Prostate gland (tissue), 2 donors: ENCODE data around the gene MMP17.

ENCODE experiments used
- POLR2A ChIP-seq: fragments of 450-650 bp; IDR thresholded peaks from one replicate; pipeline ENCODE4 v1.6.1; 2016; ENCODE audit warnings: antibody characterized with exemption, mild to moderate bottlenecking
- POLR2AphosphoS5 ChIP-seq: sonication (generic); formaldehyde crosslinking; IDR thresholded peaks from one replicate; pipeline ENCODE4 v1.6.1; 2017; ENCODE audit warnings: antibody characterized with exemption
- TF ChIP-seq, protein P1 (sequence below), 4 experiments: fragments of 200-600 bp in 2 of 4; fragments of 450-650 bp in 2 of 4; sonication (generic) in 2 of 4; IDR thresholded peaks; 1 replicate in 3 of 4; 2 replicates in 1 of 4; pipeline ENCODE4 v1.5.1; 2016 to 2019; ENCODE audit warnings: antibody characterized with exemption in 4 of 4, mild to moderate bottlenecking in 2 of 4, moderate library complexity in 2 of 4

DNA sequence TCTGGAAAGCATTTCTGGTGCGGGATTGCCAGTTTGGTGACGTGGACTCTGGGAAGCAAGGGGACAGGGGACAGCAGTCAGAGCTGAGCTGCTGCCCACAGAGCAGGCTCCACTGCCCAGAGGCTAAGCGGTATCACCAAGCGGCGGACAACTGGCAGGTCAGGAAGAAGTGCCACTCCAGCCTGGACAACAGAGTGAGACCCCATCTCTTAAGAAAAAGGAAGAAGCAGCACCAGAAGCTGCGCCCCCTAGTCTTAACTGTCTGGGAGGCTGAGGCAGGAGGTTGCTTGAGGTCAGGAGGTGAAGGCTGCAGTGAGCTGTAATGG is 31.8 kb upstream of the MMP17 start:
- TF ChIP-seq, protein P1, sequence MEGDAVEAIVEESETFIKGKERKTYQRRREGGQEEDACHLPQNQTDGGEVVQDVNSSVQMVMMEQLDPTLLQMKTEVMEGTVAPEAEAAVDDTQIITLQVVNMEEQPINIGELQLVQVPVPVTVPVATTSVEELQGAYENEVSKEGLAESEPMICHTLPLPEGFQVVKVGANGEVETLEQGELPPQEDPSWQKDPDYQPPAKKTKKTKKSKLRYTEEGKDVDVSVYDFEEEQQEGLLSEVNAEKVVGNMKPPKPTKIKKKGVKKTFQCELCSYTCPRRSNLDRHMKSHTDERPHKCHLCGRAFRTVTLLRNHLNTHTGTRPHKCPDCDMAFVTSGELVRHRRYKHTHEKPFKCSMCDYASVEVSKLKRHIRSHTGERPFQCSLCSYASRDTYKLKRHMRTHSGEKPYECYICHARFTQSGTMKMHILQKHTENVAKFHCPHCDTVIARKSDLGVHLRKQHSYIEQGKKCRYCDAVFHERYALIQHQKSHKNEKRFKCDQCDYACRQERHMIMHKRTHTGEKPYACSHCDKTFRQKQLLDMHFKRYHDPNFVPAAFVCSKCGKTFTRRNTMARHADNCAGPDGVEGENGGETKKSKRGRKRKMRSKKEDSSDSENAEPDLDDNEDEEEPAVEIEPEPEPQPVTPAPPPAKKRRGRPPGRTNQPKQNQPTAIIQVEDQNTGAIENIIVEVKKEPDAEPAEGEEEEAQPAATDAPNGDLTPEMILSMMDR (IDR thresholded peaks at IDR 0.05): no peak
- TF ChIP-seq POLR2AphosphoS5 (no peak), POLR2A (no peak)
